Stimulated activated CD8-positive, alpha-beta memory T cell treated with anti-CD3 and anti-CD28 coated beads, Interleukin-7, amount 100 ng/mL, for 4 hours (primary cell): ENCODE measurements around the gene IPO9.
A peak's percentile ranks its signal among the peaks of the same experiment; 100 is the strongest.
"Not testable (repeated sequence)": the region's sequence is repeated elsewhere in the genome, so short reads cannot be mapped to it uniquely, and the experiment has no call there.

Source experiments
- DNase-seq, 2 donors: peaks; one replicate each; pipeline ENCODE4 v3.0.0-alpha.2; 2020; ENCODE audit warnings: low read depth in 2 of 2

The IPO9 gene

DNA sequence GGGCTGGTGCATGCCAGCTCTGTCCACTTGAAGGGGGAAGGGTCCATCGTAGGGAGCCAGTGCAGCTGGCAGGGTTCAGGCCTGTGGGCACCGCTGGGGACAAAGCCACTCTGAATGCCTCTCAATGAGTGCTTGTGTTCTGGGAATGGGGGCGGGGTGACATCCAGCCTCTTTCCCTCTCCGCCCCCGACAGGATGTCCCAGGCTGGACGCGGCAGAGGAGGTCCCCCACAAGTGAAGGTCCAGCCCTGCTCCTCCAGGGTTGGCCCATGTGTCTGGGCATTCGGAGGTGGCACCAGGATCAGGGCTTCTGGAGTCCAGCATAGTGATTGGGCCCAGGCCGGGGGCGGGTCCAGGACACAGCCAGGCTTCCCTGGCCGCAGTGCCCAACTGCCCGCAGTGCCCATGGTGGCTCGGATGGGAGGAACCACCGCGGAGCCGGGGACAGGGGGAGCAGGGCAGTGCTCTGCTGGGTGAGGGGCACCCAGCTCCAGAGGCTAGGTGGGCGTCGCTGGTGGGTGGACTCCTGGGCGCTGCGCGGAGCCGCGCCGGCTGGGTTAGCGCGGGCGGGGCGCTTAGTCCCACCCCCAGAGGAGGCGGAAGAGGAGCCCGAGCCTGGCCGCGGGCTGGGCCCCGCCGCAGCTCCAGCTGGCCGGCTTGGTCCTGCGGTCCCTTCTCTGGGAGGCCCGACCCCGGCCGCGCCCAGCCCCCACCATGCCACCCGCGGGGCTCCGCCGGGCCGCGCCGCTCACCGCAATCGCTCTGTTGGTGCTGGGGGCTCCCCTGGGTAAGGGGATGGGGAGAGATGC lies 59.5 kb downstream of the IPO9 start, which contains the start of gene SHISA4:
Gene SHISA4, plus strand, starts transcription at position 617 of the 808 bp plus-strand sequence. Its CDS starts 97 bp downstream, at position 714.
- DNase-seq, result peak in 1 of 2 donors; percentile 13

DNA sequence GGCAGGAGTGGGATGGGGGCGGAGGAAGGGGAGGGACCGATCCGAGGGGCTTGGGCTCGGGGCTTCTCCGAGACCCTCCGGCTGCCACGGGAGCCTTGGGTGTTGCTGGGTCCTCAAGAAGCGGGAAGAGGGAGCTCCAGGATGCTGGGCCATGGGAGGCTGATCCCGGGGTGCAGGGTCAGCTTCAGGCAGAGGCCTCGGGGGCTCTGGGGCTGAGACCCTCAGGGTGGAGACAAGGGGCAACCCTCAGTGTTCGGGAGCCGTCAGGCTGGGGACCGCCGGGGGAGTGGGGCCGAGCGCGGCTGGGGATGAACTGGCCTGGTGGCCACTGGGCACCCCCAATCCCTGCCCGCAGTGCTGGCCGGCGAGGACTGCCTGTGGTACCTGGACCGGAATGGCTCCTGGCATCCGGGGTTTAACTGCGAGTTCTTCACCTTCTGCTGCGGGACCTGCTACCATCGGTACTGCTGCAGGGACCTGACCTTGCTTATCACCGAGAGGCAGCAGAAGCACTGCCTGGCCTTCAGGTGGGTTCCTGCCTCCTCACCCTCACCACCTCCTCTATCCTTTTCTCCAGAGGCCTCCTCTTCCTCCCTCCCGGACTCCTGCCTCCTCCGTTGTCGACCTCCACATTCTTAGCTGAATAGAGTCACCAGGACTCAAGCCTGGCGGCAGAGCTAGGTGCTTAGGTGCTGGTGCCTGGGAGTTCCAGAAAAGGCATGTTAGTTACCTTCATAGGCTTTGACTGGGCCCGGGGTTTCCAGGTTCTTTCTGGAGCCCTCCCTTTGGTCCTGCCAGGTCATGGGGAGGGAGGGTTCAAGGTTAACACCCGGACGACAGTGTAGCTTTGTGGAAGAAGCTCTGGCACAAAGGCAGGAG lies 60.4 kb downstream of the IPO9 start:
- no peak for DNase-seq

DNA sequence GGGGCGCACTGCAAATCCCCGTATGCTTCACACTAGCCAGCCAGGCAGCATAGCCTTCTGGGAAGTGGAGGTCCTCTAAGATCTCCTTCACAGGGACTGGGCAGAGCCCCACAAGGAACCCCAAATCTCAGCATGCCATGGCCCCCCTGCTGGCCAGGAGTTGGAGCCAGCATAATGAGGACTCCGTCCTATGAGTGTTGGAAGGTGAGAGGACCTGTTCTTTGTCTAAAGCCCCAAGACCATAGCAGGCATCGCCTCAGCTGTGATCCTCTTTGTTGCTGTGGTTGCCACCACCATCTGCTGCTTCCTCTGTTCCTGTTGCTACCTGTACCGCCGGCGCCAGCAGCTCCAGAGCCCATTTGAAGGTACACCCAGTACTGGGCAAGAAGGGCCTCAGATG lies 61.3 kb downstream of the IPO9 start:
- DNase-seq, result no peak

DNA sequence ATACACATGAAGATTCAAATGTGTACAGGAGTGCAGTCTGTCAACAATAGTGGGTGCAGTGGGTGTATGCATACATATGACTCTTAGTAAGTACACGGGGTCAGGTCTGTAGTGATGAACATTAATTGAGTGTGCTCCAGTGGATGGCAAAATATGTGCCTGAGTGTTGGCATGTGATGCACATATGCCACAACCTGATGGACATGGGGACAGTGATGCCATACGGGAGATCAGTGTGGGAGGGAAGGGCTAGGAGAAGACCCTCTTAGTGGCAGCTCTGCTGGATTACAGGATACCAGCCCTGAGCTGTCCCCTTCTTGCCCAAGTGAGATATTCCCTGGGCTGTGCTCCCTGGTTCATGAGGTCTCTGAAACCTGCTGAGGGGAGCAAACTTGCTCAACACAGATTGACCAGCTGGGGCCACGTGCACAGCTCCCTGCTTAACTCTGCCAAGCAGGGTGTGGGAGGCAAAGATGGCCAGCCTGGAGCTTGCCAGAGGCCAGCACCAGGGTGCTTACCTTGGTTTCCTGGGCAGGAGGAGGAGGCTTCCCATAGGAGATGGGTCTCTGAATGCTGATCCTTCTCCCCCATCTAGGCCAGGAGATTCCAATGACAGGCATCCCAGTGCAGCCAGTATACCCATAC lies 62.0 kb downstream of the IPO9 start:
- DNase-seq, result no peak

DNA sequence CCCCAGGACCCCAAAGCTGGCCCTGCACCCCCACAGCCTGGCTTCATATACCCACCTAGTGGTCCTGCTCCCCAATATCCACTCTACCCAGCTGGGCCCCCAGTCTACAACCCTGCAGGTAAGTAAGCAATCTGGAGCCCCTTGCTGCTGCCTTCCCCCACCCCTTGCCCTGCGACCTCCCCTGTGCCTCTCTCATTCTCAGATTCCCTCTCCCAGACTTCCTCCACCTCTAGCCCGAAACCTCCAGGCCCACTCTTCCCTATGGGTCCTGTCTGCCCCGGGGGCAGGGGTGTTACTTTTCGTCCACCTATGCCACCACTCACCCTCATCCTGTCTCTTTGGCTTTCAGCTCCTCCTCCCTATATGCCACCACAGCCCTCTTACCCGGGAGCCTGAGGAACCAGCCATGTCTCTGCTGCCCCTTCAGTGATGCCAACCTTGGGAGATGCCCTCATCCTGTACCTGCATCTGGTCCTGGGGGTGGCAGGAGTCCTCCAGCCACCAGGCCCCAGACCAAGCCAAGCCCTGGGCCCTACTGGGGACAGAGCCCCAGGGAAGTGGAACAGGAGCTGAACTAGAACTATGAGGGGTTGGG lies 62.6 kb downstream of the IPO9 start:
- DNase-seq, result no peak

DNA sequence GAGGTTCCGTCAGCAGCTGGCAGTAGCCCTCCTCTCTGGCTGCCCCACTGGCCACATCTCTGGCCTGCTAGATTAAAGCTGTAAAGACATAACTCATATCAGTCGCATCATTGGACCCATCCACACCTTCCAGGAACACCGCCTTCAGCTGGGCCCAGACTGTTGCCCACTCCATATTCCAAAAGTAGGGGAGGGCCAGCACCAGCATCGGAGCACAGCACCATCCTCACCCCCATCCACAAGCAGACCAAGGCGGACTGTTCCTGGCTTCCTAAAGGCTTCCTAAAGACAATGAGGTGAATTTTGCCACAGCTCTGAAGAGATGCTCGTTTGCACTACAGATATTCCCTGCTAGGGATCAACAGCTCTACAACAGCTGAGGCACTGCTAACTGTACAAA lies 63.3 kb downstream of the IPO9 start:
- DNase-seq, result no peak

DNA sequence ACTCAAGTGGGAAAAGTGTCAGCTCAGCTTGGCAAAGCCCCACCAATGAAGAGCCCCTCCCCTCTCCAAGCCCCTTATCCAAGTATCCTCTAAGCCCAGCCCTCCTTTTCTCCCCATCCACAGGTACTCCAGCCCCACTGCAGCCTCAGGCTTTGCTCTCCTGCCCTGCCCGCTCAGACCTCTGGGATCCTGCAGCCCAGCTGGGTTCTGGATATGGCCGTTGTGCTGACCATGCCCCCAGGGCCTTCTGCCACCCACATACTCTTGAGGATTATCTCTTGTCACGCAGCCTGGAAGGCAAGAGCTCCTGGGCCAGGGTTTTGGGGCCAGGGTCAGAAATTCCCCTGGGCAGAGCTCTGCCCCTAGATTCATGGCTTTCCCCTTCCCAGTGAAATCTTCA lies 64.5 kb downstream of the IPO9 start:
- no peak for DNase-seq

DNA sequence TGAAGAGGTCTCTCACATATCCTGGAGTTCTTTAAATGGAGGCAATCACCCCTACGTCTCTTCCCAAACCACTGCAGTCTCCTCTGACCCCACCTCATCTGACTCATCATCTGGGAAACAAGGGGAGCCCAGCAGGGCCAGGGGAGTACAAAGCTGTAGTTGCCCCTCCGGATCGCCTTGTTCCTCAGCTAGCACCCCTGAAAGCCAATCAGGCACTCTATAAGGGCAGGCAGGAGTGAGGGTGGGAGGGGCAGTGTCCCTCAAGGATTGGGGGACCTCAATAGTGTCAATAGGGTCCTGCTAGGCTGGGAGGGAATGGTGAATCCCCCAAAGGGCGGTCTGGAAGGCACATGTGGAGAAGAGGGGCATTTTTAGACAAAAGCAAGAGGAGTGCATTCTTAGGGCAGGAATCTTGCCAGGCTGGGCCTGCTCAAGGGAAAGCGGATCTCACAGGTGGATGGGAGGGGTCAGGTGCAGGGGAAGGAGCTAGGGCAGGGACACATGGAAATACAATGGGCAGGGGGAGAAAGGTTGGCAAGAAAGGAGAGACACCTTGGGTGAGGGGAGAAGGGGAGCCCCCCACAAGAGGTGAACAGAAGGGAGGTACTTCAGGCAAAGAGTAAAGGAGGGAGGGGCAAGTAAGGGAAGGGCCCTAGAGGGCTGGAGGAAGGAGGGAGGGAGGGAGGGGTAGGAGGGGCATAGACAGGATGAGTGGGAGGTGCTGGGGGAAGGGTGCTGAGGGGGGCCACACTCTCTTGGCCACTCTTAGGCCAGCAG lies 65.6 kb downstream of the IPO9 start:
- DNase-seq, result no peak

DNA sequence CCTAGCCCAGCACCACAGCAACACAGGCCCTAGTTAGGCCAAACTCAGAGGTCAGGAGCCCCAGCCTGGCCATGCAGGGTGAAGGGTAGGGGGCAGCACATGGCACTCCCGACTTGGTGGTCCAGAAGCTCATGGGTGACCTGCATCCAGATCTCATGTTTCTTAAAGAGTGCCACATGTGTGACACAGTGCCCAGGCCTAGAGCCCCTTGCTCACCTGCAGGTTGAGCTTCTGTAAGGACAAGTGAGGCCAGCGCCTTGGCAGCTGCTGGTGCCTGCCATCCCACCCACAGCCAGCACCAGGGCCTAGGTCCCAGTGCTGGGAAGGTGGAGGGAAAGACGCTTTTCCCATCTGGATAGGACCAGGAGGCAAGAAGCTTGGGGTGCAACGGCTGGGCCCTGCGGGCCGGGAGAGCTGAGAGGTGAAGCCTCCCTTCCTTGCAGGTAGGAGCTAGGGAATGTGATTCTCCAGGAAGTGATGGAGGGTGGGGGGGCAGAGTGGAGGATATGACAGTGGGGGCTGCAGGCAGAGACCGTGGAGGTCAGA lies 66.2 kb downstream of the IPO9 start:
- DNase-seq, result no peak

DNA sequence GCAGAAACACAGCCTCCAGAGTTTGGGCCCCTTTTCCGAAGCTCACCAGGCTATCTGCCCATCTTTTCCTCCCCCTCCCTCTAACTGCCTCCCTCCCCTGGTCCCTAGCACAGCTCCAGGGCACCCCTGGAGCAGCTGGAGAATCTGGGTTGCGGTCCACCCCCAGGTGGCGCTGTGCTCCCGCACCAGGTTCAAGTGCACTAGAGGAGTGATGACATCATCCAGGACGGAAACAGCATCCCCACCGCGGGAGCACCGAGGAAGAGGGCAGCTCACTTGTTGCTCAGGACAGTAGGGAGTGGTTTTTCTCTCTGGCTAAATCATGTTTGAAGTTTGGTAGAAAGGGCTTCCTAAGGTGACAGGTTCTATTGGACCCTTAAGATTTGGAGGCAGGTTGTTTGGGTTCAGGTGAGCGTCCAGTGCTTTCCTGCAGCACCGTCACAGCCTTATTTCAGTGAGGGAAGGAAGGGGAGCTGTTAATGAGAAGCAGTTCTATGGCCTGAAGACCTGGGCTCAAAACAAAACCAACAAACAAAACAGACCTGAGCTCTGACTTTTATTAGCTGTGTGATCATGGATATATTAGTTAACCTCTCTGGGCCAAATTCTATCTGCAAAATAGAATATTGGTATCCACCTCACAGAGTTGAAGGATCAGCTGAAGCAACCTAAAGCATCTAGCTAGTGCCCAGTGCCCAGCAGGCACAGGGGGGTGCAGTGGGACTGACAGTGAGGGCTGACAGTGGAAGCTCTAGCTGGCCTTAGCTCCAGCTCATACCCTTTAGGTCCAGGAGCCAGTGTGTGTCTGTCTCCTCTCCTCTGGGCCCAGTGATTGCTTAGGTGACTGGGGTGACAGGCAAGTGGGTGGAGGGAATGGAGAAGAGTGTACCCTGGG lies 67.2 kb downstream of the IPO9 start:
- peak; percentile 58 to 69 for DNase-seq

DNA sequence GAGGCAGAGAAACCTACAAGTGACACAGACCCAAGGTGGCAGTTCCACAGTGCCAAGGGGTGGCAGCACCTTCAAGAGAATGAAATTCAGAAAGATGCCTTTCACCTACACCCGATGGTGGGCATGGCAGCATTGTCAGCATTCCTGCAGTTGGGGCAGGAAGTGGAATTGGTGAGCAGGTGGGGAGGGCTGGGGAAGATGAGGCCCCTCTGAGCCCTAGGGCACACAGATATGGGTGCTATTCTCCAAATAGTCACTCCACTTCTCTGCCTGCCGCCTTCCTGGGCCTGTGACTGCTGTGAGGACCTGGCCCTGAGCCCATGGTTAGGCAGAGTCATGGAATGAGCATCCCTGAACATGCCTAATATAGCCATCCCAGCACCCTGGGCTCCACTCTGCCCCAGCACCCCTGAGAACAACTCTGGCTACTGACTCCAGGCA lies 68.0 kb downstream of the IPO9 start:
- no peak for DNase-seq

DNA sequence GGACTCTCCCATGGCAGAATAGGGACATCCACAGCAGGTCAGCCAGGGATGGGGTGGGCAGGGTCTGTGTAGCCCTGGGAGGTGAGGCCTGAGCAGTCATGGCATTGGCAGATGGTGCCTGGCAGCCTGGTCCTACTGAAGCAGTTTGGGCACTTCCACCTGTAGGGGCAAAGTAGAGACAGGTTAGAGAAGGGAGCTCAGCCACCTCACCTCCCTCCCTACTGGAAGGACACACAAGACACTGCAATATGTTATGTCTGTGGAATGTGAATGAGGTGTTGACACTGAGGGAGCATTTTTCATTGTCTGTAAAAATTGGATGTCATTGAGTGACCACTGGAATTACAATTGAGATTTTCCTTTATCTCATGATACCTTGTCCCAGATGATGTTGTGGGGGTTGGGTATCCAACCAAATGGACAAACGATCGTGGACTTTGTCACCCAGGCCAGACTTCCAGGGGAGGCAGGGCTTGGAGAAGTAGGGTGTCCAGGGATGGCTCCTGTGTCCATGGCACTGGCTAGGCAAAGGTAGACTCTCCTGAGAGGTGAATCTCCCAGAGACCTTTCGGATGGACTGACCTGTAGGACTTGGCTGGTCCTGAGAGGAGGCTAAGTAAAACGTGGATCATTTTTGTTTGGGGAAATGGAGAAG lies 69.4 kb downstream of the IPO9 start:
- no peak for DNase-seq

DNA sequence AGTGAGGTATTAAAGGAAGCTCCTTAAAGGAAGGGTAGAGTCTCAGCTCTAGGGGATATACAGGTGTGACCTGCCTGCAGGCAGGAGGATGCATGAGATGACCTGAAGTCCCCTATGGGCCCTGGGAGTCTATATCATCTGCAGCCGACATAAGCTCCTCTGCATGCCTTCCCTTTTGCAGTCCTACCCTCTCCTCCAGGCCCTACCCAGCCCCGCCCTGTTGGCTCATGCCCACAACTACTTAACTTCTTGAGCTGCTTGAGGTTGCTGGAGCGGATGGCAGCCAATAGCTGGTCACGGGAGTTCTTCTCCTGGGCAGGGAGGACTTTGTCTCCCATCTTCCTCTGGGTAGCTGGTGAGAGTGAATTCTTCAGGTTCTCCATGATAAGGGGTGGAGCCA lies 70.0 kb downstream of the IPO9 start:
- no peak for DNase-seq

DNA sequence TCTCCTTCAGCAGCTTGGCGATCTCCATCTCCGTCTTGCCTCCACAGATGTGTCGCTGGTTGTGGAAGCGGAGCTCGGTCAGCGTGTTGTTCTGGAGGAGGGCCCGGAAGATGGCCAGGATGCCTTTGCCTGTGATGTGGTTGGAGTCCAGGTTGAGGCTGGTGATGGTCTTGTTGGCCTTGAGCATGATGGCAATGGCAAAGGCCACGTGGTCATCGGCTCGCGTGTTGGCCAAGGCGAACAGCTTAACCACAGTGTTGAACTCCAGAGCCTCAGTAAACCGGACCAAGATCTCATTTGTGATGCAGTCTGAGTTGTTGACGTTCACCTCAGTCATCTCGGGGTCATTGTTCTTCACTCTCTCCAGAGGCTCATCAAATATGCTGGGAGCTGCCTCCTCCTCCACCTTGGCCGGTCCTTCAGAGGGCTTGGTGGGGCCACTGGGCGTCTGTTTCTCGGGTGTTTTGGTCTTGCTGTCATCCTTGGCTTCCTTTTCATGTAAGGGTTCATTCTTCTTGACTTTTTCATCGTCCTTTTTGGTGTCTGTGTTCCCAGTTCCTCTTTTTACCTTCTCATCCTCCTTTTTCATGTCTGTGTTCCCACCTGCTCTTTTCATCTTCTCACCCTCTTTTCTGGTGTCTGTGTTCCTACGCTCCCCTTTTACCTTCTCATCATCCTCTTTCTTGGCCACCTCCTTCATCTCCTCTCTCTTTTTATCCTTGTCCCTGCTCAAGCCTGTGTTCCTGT lies 70.9 kb downstream of the IPO9 start:
- no peak for DNase-seq

DNA sequence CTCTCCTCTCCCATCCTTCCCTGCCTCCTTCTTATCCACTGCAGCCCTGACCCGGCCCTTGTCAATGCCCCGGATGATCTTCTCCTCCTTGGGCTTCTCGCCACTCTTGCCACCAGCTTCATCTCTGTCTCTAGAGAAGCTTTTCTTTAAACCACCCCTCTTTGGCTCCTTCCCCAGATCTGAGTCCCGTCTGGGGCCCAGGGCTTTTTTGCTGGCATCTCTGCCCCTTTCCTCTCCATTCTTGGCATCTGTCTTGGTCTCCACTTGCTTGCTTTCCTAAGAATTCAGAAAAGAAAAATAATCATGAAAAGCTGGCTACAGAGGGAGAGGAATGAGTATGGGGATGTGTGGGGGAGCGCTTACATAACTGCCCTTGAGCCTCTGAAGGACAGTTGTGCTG lies 71.5 kb downstream of the IPO9 start:
- no peak for DNase-seq

DNA sequence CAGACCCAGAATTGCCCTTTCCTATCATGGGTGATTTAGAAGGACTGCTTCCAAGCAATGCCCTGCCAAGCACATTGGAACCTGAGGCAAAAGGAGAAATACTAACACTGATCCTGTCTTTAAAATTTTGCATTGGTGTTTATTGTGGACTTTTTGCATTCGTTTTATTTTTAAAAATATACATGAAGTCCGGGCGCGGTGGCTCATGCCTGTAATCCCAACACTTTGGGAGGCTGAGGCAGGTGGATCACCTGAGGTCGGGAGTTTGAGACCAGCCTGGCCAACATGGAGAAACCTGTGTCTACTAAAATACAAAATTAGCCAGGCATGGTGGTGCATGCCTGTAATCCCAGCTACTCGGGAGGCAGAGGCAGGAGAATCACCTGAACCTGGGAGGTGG lies 72.1 kb downstream of the IPO9 start:
- DNase-seq, result not testable (repeated sequence)

DNA sequence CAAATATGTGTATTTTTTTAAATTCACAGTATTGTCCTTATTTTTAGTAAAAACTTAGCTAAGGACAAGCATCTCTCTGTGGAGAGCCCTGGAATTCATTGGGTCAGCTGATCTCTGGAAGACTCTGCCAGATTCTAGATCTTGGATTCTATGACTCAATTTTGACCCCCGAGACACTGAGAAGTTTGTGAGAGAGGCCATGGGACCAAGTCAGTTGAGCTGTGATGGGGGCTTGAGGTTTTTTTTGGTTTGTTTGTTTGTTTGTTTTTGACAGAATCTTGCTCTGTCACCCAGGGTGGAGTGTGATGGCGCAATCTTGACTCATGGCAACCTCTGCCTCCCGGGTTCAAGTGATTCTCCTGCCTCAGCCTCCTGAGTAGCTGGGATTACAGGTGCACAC lies 73.2 kb downstream of the IPO9 start:
- DNase-seq, result no peak

DNA sequence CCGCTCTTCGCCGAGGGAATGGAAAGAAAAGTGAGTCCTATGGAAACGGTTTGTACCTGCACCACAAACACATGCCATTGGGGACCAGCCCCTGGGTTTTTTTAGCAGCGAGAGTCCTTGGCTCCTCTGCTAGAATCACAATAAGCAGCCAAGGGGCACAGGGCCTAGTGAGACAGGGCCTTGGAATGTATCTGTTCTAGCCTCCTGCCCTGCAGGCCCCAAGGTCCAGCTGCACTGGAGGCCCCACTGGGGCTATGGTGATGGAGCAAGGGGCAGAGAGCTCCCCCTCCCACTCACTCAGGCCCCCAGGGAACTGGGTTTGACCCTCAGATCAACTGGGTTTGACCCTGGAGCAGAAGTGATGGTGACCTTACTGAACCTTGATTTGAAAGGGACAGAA lies 74.2 kb downstream of the IPO9 start:
- DNase-seq, result no peak

DNA sequence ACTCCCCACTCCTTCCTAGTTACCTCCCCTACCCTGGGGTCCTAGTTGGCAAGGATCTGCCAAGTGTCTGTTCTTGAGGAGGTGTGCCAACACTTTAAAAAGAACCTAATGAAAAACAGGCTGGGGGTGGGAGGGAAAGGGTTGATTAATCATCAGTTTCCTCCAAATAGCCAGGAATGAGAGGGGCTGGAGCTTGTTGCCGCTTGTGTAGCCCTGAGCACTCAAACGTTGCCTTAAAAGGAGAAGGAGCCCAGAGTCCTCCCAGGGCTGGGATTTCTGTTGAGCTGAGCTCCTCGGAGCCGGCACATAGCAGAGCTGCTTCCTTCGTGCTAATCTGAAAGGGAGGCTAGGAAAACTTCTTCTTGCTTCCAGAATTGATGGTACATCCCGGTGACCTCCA lies 75.6 kb downstream of the IPO9 start:
- DNase-seq, result no peak
